HG02973 (cell line): ENCODE data around the gene ABI3BP.

Experiments used
- ATAC-seq: cut with Tn5 transposase; IDR thresholded peaks from one replicate; pipeline ENCODE4 v1.9.1; 2021; ENCODE audit warnings: moderate library complexity; ENCODE audit not compliant: unreplicated experiment

The ABI3BP gene

GRCh38 chr3:100777271-100777670 is 215.9 kb downstream of the ABI3BP start:
- no peak for ATAC-seq

DNA sequence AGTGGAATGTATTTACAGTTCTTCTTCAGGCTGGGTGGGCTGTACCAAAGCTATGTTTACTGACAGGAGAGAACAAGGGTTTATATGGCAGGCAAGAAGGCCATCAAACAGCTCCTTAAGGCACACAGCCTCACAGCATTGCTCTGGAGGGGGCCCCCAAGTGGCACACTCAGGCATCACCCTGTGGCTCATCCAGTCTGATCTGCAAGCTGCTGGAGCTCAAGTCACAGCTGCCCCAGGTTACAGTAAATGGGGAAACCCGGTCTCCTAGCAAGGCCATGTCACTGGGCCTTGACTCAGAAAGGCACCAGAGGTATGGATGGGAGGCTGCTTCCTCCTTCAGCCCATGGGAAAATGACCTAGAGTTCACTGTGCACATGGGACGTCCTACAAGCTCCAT is 216.5 kb downstream of the ABI3BP start:
- no peak for ATAC-seq

- no peak for ATAC-seq
Observed at GRCh38 chr3:100776097-100776729, 217.0 kb downstream of the ABI3BP start.

GRCh38 chr3:100775669-100776068 is 217.6 kb downstream of the ABI3BP start:
- no peak for ATAC-seq

- no peak for ATAC-seq
Observed at GRCh38 chr3:100775226-100775625, 218.0 kb downstream of the ABI3BP start.

GRCh38 chr3:100769693-100770092 is 223.5 kb downstream of the ABI3BP start:
- no peak for ATAC-seq

DNA sequence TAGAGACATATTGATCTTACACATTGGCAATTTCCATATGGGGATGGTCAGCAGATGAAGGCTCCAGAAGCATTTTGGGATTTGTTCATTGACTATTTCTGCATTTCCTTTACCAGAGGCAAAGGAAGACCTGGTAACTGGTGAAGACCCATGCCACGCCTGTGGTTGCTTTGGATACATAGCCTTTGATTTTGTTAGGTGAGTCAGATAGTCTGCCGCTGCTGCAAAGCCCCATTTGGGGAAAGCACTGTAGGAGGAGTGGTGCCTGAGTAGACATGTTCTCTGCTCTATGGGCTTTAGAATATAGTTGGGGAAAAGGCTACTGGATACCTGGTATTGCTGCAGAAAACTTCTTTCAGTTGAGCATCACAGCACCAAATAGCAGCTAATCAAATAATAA is 227.2 kb downstream of the ABI3BP start:
- no peak for ATAC-seq

GRCh38 chr3:100765437-100765975 is 227.7 kb downstream of the ABI3BP start:
- ATAC-seq: no peak

DNA sequence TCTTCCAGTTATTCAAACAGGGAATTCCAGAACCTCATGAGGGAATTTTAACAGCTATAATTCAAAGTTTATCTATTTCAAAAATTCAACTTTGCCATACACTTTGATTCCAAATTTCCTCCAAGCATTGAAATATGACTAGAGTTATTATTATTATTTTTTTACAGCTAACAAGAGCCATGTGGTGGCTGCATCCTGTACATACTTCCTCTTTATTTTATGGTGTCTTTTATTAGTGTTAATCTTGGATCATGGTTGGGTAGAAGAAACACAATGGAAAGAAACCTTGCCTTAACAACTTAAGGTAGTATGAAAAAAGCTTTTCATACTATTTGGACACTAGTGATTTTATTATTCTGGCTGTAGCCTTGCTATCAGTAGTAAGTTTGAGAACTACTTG is 231.3 kb downstream of the ABI3BP start:
- no peak for ATAC-seq

GRCh38 chr3:100761211-100761942 is 231.8 kb downstream of the ABI3BP start:
- ATAC-seq: peak; percentile 77

DNA sequence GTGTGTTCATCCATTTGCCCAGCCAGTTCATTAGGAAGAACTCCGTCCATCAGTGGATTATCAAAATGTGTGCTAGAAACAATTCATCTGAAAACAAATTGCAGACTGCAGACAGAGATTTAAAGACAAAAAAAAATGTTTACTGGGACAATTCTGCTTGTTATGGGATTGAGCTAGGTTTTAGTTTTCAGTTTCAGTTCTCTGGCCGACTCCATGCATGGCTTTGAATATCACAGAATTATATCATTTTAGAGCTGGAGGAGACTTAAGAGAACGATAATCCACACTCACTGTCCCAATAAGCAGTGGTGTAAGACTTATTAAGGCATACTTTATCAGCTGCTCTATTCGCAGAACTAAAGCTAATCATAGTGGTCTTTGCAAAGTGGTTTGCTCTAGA is 232.8 kb downstream of the ABI3BP start:
- no peak for ATAC-seq

- ATAC-seq: no peak
Observed at GRCh38 chr3:100759950-100760349, 233.3 kb downstream of the ABI3BP start.

DNA sequence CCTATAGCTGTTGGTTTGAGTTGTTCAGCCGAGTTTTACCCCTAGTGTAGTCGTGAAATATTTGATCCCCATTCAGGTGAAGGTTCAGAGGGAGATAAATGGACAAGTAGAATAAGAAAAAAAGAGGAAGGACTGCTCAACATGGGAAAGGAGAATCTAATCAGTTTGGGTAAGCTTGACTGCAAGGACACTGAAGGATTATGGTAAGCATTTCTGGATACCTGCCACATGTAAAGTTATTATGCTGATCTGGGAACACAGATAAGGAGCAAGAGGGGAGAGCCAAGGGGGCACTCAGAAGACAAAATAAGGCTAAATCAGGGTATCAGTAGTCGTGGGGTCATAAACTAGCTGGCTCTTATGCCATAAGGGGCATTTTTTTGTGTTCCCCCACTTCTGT is 234.1 kb downstream of the ABI3BP start:
- ATAC-seq: no peak

- ATAC-seq: no peak
Observed at GRCh38 chr3:100756441-100756840, 236.8 kb downstream of the ABI3BP start.

DNA sequence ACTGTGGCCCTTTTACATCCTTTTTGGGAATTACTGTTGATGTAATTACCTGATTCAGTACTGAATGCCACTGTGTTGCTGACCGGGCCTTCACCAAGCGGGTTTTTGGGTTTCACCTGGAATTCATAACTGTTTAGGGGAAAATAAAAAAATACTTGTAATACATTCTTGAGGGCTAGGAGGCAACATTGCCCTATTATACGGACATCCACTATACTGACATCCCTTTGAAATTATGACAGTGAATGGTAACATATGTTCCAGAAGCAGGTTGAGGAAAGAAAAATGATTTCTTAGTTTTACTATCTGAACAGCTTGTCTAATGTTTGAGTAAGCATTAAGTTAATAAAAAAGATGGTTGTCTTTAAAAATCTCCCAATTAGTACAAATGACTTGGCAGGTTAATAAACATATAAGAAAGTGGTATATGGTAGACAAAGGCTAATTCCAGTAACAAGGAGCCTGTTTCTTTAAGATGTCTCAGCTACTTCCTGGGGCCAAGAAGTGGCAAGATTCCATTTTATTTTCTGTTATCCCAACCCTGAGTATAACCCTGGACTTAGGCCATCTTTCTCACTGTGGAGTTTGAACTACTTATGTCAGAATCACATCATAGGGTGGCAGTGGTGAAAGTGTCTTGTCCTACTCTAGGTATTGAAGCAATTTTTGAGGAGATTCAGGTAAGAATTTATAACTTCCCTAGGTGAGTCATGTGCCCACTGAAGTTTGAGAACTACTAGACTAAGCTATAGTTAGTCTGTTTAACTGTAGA is 238.5 kb downstream of the ABI3BP start:
- ATAC-seq: no peak

DNA sequence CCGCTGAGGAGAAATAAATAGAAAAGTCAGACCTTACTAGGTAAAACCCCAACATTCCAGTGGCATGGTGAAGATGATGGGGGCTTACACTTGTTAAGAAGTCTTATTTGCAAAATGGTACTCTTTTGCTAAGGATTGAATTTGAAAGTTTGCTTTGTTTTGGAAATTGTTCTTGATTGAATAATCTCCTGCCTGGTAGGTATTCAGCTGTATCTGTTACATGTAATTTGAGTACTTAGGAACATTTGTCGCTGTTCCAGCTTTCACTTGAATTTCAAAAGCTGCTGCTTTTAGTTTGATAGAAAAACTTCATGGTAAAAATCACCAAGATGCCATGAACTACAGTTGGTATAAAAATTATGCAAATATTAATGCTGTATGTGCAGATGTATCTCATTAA is 239.4 kb downstream of the ABI3BP start:
- ATAC-seq: no peak

GRCh38 chr3:100748967-100749366 is 244.3 kb downstream of the ABI3BP start:
- no peak for ATAC-seq

DNA sequence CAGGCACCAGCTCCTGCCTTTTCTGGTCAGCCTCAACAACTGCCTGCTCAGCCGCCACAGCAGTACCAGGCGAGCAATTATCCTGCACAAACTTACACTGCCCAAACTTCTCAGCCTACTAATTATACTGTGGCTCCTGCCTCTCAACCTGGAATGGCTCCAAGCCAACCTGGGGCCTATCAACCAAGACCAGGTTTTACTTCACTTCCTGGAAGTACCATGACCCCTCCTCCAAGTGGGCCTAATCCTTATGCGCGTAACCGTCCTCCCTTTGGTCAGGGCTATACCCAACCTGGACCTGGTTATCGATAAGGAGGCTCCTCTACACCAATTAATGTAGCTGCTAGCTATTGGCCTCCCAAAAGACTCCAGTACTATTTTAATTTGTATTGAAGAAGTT is 245.0 kb downstream of the ABI3BP start:
- ATAC-seq: no peak

DNA sequence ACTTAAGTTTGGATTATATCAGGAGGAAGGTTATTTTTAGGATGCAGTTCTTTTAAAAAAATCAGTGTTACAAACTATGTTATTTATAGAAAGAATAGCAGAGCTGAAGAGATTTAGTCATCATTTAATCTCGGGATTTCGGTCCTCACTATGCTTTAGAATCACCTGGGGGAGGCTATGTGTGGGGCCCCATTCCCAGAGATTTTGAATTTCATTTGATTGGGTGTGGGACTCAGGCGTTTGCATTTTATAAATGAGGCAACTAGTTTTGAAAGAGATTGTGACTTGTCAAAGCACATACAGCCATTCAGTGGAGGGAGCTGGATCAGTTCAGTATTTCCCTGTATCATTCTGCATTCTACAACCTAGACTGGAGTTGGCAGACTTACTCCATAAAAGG is 247.1 kb downstream of the ABI3BP start:
- no peak for ATAC-seq

DNA sequence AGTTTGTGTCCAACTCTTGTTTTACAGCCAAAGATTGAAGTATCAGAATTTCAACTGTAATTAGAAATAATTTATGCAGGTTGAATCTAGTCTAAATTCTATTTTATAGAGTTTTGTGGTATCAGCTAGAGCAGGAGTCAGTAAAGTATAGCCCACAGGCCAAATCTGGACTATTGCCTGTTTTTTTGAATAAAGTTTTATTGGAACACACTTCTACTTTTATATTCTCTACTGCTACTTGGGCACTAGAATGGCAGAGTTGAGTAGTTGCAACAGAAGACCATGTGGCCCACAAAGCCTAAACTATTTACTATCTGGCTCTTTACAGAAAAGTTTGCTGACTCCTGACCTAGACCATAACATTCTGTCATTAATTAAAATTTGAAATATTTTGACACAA is 247.6 kb downstream of the ABI3BP start:
- ATAC-seq: no peak

- no peak for ATAC-seq
Observed at GRCh38 chr3:100744671-100745070, 248.6 kb downstream of the ABI3BP start.

GRCh38 chr3:100743535-100743934 is 249.7 kb downstream of the ABI3BP start:
- no peak for ATAC-seq
